ENCODE data around the gene MLH1. TPM values are rescaled to one million over a fixed set of nuclear protein-coding genes. Genes with fewer than 3 reads are reported as not detected.
A peak's percentile ranks its signal among the peaks of the same experiment; 100 is the strongest.

Gene MLH1
- total and polyA plus RNA-seq, 2 experiments from 2014 or later: 27.8 to 36.3 TPM

DNA sequence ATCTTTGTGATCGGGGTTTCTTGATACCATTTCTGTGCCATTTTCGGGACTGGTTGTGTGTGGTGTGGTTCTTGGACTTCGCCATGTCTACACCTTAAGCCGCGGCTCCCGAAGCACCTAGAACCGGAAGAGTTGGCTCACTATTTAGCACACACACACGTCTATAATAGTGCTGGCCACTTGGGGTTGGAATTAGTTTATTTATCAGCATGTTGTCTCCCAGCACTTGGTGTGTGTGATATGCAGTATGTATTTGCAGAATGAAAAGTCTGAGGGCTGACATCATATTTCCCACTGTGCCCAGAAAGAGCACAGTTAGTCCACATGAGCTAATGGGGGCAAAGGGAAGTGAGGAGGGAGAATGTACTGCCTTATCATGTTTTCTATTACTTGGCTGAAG lies 23.6 kb downstream of the MLH1 start:
- Histone ChIP-seq H2AFZ (no peak overlapping the region), H4K20me1 (ENCODE audit: insufficient read depth) (no peaks in the 10 kb centered on the region), H3K4me3 (no peak overlapping the region), H3K27ac (no peak overlapping the region), H3K9me3 (ENCODE audit: low read depth) (no peaks in the 10 kb centered on the region), H3K27me3 (replicated peaks; ENCODE audit: insufficient read depth) (no peaks in the 10 kb centered on the region), H3K4me2 (ENCODE audit: unreplicated experiment) (no peak overlapping the region), H3K9me2 (ENCODE audit: insufficient read depth) (no peaks in the 10 kb centered on the region), H3K79me2 (ENCODE audit: insufficient read depth) (no peaks in the 10 kb centered on the region), H3F3A (ENCODE audit: insufficient read depth) (no peaks in the 10 kb centered on the region), H3K36me3 (ENCODE audit: low read depth) (peaks cover 57% of the 10 kb centered on the region), H3K9ac (no peak overlapping the region), H3K4me1 (ENCODE audit: insufficient read depth) (no peaks in the 10 kb centered on the region)
- in situ Hi-C loops (cut with MboI): no loop called here
- 91 to 94% methylated on average over 8 of the region's 8 CpGs for WGBS, 2 experiments (ENCODE audit: low coverage in 1 of 2, low lambda C conversion rate in 2 of 2, missing lambda C conversion rate in 2 of 2)
- DNase-seq: no peak
- TF ChIP-seq EZH2 (IDR thresholded peaks at IDR 0.05; ENCODE audit: insufficient read depth, poor library complexity, severe bottlenecking) (no peak), EZH2phosphoT487 (IDR thresholded peaks at IDR 0.05; ENCODE audit: insufficient read depth, low read depth) (no peak)

DNA sequence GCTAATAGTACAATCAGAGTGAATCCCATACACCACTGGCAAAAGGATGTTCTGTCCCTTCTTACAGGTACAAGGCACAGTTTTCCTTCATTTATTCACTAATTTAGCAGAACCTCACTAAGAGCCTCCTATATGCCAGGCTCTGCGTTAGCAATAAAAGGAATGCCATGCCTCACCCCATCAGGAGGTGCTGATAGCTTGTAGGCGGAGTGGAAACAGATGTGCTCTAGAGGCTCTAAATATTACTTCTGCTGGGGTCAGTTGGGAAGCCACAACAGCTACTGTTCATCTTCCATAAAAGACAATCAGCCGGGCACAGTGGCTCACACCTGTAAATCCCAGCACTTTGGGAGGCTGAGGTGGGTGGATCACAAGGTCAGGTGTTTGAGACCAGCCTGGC lies 24.4 kb downstream of the MLH1 start:
- 98% methylated on average over 3 of the region's 3 CpGs for WGBS, 2 experiments (ENCODE audit: low coverage in 1 of 2, low lambda C conversion rate in 2 of 2, missing lambda C conversion rate in 2 of 2)
- DNase-seq: no peak
- H3K4me1 ChIP-seq (ENCODE audit: insufficient read depth): no peaks in the 10 kb centered on the region
- no peak overlapping the region for H2AFZ ChIP-seq
- in situ Hi-C loops (cut with MboI): no loop called here
- no peaks in the 10 kb centered on the region for H3K27me3 ChIP-seq (replicated peaks; ENCODE audit: insufficient read depth)
- H3K79me2 ChIP-seq (ENCODE audit: insufficient read depth): no peaks in the 10 kb centered on the region
- H3K9me2 ChIP-seq (ENCODE audit: insufficient read depth): no peaks in the 10 kb centered on the region
- H4K20me1 ChIP-seq (ENCODE audit: insufficient read depth): no peaks in the 10 kb centered on the region
- H3K4me2 ChIP-seq (ENCODE audit: unreplicated experiment): no peak overlapping the region
- H3K4me3 ChIP-seq: no peak overlapping the region
- no peaks in the 10 kb centered on the region for H3F3A ChIP-seq (ENCODE audit: insufficient read depth)
- TF ChIP-seq EZH2 (IDR thresholded peaks at IDR 0.05; ENCODE audit: insufficient read depth, poor library complexity, severe bottlenecking) (no peak), EZH2phosphoT487 (IDR thresholded peaks at IDR 0.05; ENCODE audit: insufficient read depth, low read depth) (no peak)
- no peaks in the 10 kb centered on the region for H3K9me3 ChIP-seq (ENCODE audit: low read depth)
- H3K27ac ChIP-seq: no peak overlapping the region
- peaks cover 49% of the 10 kb centered on the region for H3K36me3 ChIP-seq (ENCODE audit: low read depth)
- no peak overlapping the region for H3K9ac ChIP-seq

DNA sequence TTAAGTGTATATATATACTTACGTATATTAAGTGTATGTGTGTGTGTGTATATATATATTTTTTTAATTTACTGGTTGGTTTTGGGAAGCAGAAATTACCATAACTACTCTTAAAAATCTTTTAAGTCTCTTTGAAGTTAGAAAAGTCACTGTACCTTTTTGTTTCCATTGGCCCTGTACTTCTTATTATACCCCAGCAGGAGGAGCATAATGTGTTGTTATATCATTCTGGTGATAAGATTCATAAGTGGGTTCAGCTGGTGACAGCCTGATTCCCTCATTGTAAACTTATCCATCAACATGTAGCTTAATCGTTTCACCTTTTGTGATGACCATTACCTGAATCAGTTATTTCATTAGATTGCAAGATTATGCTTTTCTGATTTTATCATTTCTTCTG lies 30.8 kb downstream of the MLH1 start:
- no peak for TF ChIP-seq EZH2phosphoT487 (IDR thresholded peaks at IDR 0.05; ENCODE audit: insufficient read depth, low read depth)
- no peak for TF ChIP-seq EZH2 (IDR thresholded peaks at IDR 0.05; ENCODE audit: insufficient read depth, poor library complexity, severe bottlenecking)

DNA sequence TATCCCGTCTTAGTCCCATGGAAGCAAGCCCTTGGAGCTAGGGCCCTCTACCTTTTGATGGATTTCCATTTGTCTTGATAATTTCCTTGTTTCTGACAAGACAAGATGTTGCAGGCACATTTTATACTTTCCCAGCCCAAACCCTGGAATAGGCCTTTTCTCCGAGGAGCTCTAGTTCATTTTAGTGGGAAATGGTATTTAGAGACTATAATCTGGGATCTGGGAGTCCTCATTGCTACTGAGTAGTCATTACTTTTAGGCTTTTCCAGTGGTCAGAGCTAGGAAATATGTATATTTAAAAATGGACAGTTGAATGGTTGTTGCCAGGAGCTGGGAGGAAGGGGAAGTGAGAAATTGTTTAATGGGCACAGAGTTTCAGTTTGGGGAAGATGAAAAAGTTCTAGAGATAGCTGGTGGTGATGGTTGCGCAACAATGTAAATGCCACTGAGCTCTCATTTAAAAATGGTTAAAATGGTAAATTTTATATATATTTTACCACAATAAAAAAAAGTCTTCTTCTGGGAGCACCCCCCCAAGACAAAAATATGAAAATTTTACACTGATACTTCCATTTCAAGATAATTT lies 31.6 kb downstream of the MLH1 start:
- H3F3A ChIP-seq (ENCODE audit: insufficient read depth): peaks cover 12% of the 10 kb centered on the region; the same call in 1 of the 2 replicates
- no peaks in the 10 kb centered on the region for H3K27me3 ChIP-seq (replicated peaks; ENCODE audit: insufficient read depth)
- no peaks in the 10 kb centered on the region for H4K20me1 ChIP-seq (ENCODE audit: insufficient read depth)
- H3K4me2 ChIP-seq (ENCODE audit: unreplicated experiment): no peak overlapping the region
- H3K36me3 ChIP-seq (ENCODE audit: low read depth): peaks cover 34% of the 10 kb centered on the region; the same call in 1 of the 2 replicates
- no peaks in the 10 kb centered on the region for H3K9me3 ChIP-seq (ENCODE audit: low read depth)
- WGBS, 2 experiments (ENCODE audit: low coverage in 1 of 2, low lambda C conversion rate in 2 of 2, missing lambda C conversion rate in 2 of 2): 96 to 98% methylated on average over 3 of the region's 3 CpGs
- no peak overlapping the region for H3K9ac ChIP-seq
- TF ChIP-seq EZH2phosphoT487 (IDR thresholded peaks at IDR 0.05; ENCODE audit: insufficient read depth, low read depth): no peak
- no peak for TF ChIP-seq EZH2 (IDR thresholded peaks at IDR 0.05; ENCODE audit: insufficient read depth, poor library complexity, severe bottlenecking)
- H2AFZ ChIP-seq: no peak overlapping the region
- H3K27ac ChIP-seq: no peak overlapping the region
- DNase-seq: no peak
- no peaks in the 10 kb centered on the region for H3K9me2 ChIP-seq (ENCODE audit: insufficient read depth)
- no peaks in the 10 kb centered on the region for H3K79me2 ChIP-seq (ENCODE audit: insufficient read depth)
- peaks cover 10% of the 10 kb centered on the region for H3K4me1 ChIP-seq (ENCODE audit: insufficient read depth)
- no peak overlapping the region for H3K4me3 ChIP-seq
- in situ Hi-C loops (cut with MboI): no loop called here

More for the DNA sequence above, 30.8 kb downstream of the MLH1 start:
- Histone ChIP-seq H3F3A (ENCODE audit: insufficient read depth) (peaks cover 9% of the 10 kb centered on the region; the same call in 1 of the 2 replicates), H3K27ac (no peak overlapping the region), H3K4me3 (no peak overlapping the region), H3K9ac (no peak overlapping the region), H3K9me2 (ENCODE audit: insufficient read depth) (no peaks in the 10 kb centered on the region), H3K9me3 (ENCODE audit: low read depth) (no peaks in the 10 kb centered on the region), H3K4me1 (ENCODE audit: insufficient read depth) (0 out of 2 replicates have a peak, but pooled peaks cover 2% of the 10 kb centered on the region), H3K79me2 (ENCODE audit: insufficient read depth) (no peaks in the 10 kb centered on the region), H3K27me3 (replicated peaks; ENCODE audit: insufficient read depth) (no peaks in the 10 kb centered on the region), H2AFZ (no peak overlapping the region), H3K36me3 (ENCODE audit: low read depth) (peaks cover 37% of the 10 kb centered on the region; the same call in 1 of the 2 replicates), H4K20me1 (ENCODE audit: insufficient read depth) (no peaks in the 10 kb centered on the region), H3K4me2 (ENCODE audit: unreplicated experiment) (no peak overlapping the region)
- WGBS, 2 experiments (ENCODE audit: low coverage in 1 of 2, low lambda C conversion rate in 2 of 2, missing lambda C conversion rate in 2 of 2): 98 to 100% methylated on average over 2 of the region's 2 CpGs
- DNase-seq: peak; percentile 43
- in situ Hi-C loops (cut with MboI): no loop called here

All from GM23248 (cell line).